BE2C (cell line): ENCODE data around the gene PSORS1C1.
A peak's percentile ranks its signal among the peaks of the same experiment; 100 is the strongest.

Source experiments
- DNase-seq: peaks from one replicate; pipeline ENCODE4 v3.0.0-alpha.2; 2020
- H3K27me3 ChIP-seq: fragments of 250-450 bp; sonication (Bioruptor Pico); 2 replicates; pipeline ENCODE4 v1.5.1; 2020; ENCODE audit warnings: mild to moderate bottlenecking
- H3K36me3 ChIP-seq: fragments of 250-450 bp; sonication (Bioruptor Pico); 2 replicates; pipeline ENCODE4 v1.5.1; 2020; ENCODE audit warnings: mild to moderate bottlenecking
- H3K4me1 ChIP-seq: fragments of 250-450 bp; sonication (Bioruptor Pico); 2 replicates; pipeline ENCODE4 v1.5.1; 2020
- H3K4me3 ChIP-seq: 2 replicates; pipeline ENCODE4 v1.5.1; 2011; ENCODE audit warnings: low read depth, low read length
- H3K9me3 ChIP-seq: fragments of 250-450 bp; sonication (Bioruptor Pico); 2 replicates; pipeline ENCODE4 v1.5.1; 2020
- CTCF ChIP-seq: IDR thresholded peaks from 2 replicates; pipeline ENCODE4 v1.5.1; 2012; ENCODE audit warnings: mild to moderate bottlenecking, low read depth, low read length

Gene PSORS1C1

GRCh38 chr6:31087494-31088089 is 27.0 kb upstream of the PSORS1C1 start:
- Histone ChIP-seq H3K27me3 (no peaks in the 10 kb centered on the region), H3K4me1 (peaks cover 10% of the 10 kb centered on the region), H3K9me3 (no peaks in the 10 kb centered on the region), H3K4me3 (no peak overlapping the region), H3K36me3 (no peaks in the 10 kb centered on the region)
- DNase-seq = peak; percentile 84
- peak; percentile 73 for TF ChIP-seq CTCF

GRCh38 chr6:31090275-31090972 is 24.2 kb upstream of the PSORS1C1 start:
- no peak overlapping the region for H3K4me3 ChIP-seq
- no peak for DNase-seq
- no peaks in the 10 kb centered on the region for H3K9me3 ChIP-seq
- H3K27me3 ChIP-seq = no peaks in the 10 kb centered on the region
- no peak for TF ChIP-seq CTCF
- H3K36me3 ChIP-seq = no peaks in the 10 kb centered on the region
- H3K4me1 ChIP-seq = peaks cover 10% of the 10 kb centered on the region

DNA sequence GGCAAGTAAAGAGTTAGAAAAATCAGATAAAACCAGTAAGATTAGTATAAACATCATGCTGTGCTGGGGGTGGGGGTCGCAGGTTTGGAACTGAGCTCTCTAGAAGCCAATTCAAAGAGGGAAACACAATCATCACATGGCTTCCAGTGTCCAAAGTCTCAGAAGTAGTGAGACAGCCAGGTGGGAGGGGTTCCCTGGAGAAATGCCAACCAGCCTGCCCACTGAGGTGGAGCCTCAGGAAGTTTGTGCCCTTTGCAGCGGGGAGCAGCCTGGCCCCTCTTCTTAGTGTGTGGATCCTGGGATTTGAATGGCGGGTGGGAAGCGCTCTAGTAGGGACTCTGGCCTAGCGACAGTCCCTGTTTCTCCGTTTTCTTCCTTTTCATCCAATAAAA is 23.6 kb upstream of the PSORS1C1 start:
- H3K9me3 ChIP-seq = no peaks in the 10 kb centered on the region
- H3K36me3 ChIP-seq = no peaks in the 10 kb centered on the region
- H3K27me3 ChIP-seq = no peaks in the 10 kb centered on the region
- no peak overlapping the region for H3K4me3 ChIP-seq
- peaks cover 10% of the 10 kb centered on the region for H3K4me1 ChIP-seq
- DNase-seq = no peak
- no peak for TF ChIP-seq CTCF

GRCh38 chr6:31091680-31092079 is 22.9 kb upstream of the PSORS1C1 start:
- H3K36me3 ChIP-seq = no peaks in the 10 kb centered on the region
- DNase-seq = no peak
- H3K9me3 ChIP-seq = no peaks in the 10 kb centered on the region
- TF ChIP-seq CTCF = no peak
- H3K27me3 ChIP-seq = no peaks in the 10 kb centered on the region
- H3K4me1 ChIP-seq = peaks cover 12% of the 10 kb centered on the region; the same call in 1 of the 2 replicates
- no peak overlapping the region for H3K4me3 ChIP-seq

DNA sequence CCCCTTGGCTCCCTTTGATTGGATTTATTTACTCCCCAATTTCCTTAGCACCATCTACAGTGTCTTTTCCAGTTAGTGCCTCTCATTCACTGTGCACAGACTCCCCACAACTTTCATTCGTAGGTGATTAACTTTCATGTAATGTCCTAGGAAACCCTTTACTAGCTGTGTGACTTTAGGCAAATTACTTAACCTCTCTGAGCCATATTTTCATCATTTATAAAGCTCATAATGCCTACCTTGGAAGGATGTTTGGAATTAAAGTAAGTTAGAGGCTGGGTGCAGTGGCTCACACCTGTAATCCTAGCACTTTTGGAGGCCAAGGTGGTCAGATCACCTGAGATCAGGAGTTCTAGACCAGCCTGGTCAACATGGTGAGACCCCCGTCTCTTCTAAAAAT is 22.4 kb upstream of the PSORS1C1 start:
- no peaks in the 10 kb centered on the region for H3K36me3 ChIP-seq
- H3K4me3 ChIP-seq = no peak overlapping the region
- H3K27me3 ChIP-seq = no peaks in the 10 kb centered on the region
- DNase-seq = no peak
- no peak for TF ChIP-seq CTCF
- no peaks in the 10 kb centered on the region for H3K9me3 ChIP-seq
- H3K4me1 ChIP-seq = peaks cover 10% of the 10 kb centered on the region; the same call in 1 of the 2 replicates

DNA sequence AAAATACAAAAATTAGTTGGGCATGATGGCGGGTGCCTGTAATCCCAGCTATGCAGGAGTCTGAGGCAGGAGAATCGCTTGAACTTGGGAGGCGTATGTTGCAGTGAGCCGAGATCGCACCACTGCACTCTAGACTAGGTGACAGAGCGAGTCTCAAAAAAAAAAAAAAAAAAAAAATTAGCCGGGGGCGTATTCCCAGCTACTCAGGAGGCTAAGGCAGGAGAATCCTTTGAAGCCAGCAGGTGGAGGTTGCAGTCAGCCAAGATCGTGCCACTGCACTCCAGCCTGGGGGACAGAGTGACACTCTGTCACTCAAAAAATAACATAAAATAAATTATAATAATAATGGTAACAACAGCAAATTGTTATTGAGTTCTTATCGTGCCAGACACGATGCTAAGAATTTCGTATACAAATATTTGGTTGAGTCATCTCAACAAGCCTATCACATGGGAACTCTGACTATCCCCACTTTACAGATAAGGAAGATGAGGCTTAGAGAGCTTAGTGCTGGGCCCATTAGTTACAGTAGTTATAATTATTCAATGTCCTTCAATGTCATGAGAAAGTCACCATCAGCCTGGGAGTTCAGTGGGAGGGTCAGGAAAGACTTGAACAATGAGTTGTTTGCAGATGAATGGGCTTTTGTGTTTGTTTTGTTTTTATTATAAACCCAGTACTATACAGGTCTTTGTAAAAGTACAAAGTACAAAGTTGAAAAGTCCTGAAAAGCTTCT is 21.7 kb upstream of the PSORS1C1 start:
- no peaks in the 10 kb centered on the region for H3K9me3 ChIP-seq
- no peak overlapping the region for H3K4me3 ChIP-seq
- no peak for TF ChIP-seq CTCF
- H3K4me1 ChIP-seq = peaks cover 9% of the 10 kb centered on the region; the same call in 1 of the 2 replicates
- H3K36me3 ChIP-seq = no peaks in the 10 kb centered on the region
- no peaks in the 10 kb centered on the region for H3K27me3 ChIP-seq
- DNase-seq = no peak
